Inflammatory macrophage treated with lipopolysaccharide for 1 hour (primary cell): ENCODE results near the gene IFITM10.

Source experiments
- DNase-seq, 2 donors: peaks; one replicate each; pipeline ENCODE4 v3.0.0-alpha.2; 2020 to 2022

IFITM10 gene

DNA sequence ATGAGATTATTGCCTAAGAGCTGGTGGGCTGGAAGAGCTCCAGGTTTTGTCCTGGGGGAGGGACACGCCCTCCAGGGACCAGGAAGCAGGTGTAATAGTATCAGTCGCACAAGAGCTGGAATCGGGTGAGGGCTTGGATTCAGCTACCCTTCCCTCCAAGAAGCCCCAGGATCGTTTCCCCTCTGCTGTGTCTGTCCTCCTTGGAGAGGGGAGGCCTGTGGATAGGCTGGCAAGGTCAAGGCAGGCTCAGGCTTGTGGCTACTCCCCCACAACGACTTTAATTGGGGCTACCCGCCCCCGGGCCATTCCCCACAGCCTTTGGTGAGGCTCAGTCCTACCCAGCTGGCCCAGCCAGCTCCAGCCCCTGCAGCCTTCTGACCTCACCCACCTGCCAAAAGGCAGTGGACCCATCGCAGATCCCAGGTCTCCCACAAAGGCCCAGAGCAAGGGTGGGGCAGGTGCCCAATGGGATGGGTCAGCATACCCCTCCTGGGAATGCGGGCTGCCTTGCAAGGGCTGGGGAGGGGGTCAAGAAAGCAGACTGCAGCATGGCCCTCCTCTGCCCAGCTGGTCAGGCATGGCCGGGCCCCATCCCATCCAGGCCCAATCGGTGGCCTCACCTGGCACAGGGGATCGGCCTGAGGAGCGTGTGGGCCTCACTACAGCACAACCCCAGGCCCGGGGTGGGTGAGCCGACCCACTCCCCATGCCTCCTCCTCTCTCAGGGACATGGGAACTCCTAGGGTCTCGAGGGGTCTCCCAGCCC is 12.3 kb upstream of the IFITM10 start:
- no peak for DNase-seq

DNA sequence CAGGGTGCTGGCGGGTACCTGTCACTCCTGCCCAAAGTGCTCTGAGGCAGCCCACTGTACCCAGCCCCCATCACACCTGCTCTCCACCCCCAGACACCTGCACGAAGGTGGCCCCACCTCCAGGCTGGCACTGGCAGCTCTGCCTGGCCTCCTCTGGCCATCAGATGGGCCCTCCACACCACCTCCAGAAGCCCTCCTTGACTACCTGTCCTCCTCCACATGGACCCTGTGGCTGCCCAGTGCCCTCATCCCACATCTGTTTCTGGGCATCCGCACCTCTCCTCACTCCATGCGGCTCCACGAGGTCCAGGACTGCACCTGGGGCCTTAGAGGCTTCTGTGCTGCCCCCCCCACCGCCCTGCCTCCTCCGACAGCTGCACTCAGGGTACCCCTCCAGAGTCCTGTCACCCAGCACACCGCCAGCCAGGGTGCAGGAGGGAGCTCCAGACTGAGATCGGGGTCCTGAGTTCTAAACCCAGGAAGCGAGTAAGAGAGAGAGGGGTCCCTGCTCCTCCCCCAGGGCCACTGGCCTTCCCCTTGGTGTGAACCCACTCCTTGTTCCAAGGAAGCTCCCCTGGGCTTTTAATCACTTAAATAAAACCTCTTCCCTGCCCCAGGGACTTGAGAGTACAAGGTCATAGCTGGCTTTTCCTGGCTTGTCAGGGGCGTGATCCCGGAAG is 11.6 kb upstream of the IFITM10 start:
- DNase-seq = no peak

DNA sequence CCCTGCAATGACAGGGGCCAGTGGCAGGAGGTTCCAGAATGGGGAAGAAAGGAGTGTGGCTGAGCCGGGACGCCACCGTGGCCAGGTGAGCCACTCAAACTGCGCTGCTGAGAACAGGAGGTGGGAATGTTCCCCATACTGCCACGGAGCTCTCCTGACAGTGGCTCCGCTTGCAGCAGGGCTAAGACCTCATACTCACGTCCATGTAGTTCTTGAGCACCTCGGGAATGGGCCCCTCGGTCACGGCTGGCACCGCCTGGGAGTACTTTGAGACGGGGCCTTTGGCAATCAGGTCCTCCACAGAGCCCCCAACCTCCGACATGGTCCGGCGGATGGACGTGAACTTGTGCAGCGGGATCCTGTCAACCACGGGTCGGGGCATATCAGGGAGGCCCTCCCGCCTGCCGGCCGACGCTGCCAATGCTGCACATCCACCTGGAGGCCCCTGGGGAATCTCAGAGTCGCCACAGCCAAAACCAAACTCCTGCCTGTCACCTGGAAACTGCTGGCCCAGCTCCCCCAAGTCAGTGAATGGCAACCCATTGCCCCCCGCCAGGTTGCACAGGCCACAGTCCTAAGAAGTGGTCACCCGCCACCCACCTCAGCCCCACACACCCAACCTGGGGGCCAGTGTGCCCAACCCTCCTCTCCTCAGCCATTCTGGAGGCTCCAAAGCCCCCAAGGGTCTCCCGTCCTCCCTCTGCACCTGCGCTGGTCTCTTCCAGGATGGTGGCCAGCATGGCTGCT is 10.9 kb upstream of the IFITM10 start:
- DNase-seq = no peak

DNA sequence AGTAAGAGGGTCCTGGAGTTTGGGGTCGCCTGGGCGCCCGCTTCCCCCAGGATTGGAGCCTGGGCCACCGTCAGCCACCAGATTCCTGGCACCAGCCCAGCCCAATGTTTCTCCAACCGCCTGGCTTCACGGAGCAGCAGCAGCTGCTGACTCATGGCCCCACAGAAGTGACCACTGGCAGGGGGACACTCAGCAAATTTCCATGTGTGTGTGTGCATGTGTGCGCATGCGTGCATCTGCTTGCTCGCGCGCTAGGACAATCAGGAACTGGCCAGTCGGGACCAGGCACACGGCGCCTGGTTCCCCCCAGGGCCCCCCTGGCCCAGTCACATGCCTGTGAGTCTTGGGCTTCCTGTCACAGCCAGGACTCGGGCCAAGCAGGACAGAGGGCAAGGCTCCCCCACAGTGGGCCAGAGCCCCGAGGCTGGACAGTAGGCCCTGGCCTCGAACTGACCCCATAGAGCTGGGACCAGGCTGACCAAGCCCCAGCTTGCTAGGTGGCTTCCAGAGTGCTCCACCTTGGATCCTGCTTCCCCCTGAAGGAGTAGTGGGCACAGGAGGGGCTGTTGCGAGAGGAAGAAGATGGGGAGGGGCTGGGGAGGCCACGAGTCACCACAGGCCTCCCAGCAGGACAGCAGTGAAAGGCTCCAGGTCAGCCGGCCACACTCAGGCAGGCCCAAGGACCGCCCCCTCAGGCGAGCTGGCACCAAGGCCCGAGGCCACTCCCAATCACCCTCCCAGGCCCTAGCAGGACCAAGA is 10.1 kb upstream of the IFITM10 start:
- DNase-seq = peak; percentile 91 to 94

DNA sequence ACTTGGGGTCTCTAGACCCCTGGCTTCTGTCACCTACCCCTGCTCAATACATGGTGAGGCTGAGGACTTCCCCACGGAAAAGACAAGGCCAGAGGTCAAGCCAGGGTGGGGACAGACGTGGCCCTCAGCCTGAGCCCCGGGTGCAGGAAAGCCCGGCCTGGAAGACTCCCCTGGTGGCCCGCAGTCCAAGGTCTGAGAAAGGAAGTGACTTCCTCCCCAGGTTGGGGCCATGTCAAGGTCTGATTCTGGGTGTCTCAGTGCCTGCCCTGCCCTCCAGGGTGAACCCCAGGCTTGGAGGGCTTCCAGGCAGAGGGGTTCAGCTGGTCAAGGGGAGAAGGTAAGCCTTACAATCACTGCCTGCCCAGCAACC is 9.4 kb upstream of the IFITM10 start:
- no peak for DNase-seq

DNA sequence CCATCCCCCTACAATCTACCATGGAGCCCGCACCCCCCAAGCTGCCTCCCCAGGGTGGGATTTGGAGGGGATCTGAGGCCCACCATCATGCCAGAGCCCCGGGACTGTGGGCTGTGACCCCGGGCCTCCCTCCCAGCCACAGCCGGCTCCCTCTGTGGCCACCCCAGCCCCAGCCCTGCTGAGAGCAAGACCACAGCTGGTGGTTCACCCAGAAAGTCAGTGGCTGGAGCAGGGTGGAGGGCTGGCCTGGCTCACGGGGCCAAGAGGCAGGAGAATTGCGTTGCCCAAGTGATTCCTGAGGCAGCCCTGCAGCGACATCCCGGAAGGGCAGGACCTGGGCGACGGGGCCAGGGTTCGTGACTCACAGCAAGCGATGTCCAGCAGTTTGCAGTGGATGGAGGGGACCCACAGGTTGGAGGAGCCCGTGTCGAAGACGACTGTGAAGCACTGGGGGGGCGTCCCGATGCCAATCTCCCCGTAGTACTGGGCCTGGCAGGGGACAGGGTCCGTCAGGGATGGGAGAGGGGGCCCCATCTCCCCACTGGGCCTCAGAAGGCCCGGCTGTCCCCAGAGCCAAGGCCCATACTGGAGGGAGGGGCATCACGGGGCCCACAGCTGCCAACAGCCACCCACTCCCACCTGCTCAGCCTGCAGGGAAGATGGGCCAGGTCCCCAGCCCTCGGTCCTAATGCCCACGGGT is 8.9 kb upstream of the IFITM10 start:
- DNase-seq = no peak

DNA sequence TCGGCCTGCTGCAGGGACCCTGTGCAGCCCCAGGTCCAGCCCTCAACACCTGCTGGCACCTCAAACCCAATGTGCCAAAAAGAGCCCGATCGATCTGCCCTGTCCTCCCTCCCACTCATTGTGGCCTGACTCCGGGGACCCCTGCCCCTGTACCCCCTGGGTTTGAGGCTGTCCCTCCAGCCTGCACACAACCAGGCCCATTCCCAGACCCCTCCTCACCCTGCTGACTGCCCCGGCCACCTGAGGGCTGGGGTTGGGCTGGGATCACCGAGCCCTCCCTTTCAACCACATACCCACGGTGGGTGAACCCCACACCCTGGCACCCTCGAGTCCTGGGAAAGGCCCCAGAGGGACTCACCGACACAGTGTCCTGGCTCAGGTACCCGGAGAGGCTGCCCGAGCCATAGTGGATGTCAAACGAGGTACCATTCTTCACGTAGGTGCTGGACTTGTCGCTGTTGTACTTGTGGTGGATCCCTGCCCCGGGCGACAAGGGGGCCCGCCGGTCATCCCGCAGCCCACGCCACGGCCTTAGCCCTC is 8.3 kb upstream of the IFITM10 start:
- no peak for DNase-seq

DNA sequence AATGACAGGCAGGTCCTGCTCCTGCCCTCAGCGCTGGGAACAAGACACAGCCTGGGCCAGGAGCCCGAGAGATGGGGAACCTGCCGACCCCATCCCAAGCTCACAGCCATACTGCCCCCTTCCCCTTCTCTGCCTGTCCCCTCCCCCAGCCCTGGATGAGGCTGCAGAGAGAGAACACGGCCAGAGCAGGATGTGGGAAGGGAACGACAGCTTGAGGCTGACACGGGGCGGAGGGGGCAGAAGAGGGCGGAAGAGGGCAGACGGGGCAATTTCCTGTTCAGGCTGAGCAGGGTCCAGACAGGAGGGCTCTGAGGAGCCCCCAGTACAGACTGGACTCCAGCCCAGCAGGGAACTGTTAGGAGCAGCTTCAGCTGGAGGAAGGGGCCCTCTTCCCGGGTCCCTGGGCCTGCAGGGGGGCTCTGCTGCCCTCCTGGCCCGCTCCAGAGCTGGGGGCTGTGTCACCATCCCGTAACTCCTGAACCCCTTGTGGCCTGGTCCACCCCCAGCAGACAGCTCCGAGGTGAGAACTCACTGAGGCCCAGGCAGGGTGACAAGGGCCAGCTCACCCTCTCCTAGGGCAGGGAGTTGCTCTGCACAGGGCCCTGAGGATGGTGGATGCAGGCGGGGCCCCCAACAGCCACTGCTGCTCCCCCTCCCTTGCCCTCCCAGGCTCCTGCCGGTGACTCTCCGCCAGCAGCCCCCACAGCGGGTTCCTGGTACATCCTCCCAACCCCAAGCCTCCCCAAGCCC is 7.6 kb upstream of the IFITM10 start:
- DNase-seq = no peak

DNA sequence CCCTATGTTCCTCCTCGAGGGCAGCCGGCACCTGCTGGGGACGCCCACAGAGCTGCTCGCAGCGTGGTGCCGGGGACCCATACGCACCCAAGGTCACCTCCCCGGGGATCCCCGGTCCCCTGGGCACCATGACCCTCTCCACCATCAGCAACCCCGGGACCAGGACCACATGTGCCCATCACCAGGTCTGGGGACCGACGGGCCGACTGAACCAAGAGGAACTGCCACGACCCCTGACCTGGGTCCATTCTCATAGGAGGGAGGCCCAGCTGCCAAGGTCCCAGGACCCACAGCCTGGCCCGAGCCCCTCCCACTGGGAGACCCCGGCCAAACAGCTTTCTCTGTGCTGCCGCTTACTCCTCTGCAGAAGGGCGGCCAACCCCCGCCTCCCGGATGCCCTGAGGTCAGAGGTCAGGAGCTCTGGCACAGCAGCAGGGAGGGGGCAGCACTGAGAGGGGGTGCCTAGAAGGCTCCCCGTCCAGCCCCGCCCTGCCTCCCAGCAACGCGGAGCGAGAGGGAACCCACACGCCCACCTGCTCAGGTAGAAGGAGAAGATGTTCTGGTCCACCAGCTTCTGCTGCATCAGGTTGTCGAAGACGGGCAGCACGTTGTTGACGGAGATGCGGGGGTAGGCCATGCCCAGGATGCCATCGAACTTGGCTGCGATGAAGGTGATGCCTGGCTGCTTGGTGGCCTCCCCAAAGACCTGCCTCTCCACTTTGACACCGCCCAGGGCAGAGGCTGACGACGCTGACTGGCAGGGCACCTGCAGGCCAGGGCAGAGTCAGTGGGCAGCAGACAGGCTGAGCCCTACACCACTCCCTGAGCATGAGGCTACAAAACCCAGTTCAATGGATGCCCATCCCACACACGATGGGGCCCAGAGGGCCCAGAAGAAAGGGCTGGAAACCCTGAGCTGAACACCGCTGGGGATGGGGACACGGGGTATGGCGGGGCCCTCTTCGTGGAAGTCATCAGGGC is 6.7 kb upstream of the IFITM10 start:
- DNase-seq = no peak

DNA sequence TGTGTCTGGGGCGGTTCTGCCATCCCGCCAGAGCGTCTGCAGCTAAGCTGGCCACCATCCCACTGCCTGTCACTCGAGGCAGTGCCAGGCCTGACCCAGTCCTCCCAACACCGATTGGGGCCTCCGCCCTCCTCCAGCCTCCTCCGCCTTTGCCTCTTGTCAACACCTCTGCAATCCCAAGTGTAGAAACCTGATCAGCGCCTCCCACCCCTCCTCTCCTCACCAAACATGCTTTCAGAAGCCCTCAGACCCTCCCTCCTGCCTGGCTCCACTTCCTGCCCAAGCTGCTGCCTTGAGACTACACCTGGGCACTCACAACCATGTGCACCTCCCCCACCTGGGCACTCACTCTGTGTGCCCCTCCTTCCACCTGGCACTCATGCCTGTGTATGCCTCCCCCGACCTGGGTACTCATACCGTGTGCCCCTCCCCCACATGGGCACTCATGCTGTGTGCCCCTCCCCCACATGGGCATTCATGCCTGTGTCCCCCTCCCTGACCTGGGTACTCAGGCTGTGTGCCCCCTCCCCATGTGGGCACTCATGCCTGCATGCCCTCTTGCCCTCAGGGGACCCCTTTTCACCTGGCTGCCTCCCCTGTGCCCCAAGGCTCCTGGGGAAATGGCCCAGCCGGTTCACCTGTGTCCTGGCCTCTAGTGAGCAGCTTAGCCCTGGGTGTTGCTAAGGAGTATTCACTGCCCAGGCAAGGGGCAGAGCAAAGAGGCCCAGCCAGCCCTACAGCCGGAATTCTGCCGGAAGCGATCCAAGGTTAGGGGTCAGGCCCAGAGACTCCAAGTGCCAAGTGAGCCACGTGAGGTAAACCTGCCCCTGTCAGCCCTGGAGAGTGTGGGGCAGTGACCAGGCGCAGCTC is 5.5 kb upstream of the IFITM10 start:
- DNase-seq = no peak

DNA sequence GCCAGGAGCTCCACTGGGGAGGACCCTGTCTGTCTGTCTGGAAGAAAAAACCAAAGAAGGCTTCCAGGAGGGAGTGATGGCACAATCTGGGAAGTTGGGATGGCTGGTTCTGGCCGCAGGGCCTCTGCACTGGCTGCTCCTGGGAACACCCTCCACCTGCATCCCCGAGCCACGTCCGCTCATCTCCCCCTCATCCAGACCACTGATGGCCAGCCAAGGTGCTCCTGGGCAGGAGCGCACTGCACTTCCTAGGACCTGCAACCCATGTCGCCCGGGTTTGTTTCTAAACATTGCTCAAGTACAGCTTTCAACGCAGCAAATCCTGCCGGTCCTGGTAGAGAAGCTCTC is 4.9 kb upstream of the IFITM10 start:
- DNase-seq = no peak

DNA sequence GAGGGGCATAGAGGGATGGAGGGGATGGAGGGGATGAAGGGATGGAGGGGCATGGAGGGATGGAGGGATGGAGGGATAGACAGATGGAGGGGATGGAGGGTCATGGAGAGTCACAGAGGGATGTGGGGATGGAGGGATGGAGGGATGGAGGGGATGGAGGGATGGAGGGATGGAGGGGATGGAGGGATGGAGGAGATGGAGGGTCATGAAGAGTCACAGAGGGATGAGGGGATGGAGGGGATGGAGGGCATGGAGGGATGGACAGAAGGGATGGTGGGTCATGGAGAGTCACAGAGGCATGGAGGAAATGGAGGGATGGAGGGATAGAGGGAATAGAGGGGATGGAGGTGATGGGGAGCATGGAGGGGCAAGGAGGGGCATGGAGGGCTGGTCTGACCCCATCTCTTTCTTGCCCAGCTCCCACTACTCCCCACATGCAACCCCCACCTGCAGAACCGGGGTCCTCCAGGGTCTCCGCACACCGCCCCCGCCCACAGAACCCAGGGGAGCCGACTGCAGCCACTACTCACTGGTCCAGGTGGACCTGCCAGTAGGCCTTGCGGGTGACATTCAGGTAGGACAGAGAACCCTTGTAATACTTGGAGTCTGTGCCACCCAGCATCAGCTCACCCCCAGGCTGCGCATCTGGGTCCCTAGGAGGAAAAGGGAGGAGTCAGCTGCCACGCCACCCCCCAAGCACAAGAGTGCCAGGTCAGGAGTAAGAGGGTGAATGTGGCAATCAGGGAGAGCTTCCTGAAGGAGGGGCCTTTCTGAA is 4.2 kb upstream of the IFITM10 start:
- DNase-seq = no peak

DNA sequence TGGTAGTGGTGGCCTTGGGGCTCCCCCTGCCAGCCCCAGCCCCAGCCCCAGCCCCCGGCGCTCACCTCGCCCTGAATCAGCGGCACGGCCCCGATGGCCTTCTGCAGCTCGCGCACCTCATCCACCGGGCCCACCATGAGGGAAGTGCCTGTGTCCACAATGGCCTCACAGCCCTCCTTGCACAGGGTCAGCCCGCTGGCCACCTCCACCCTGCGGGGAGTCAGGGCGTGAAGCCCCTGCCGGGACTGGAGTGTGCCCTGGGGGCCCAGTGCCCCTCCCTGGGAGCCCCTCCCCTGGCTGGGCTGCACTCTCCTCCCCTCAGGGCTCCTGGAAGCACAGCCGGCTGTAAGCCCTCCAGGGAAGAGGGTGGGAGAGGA is 3.5 kb upstream of the IFITM10 start:
- DNase-seq = no peak

DNA sequence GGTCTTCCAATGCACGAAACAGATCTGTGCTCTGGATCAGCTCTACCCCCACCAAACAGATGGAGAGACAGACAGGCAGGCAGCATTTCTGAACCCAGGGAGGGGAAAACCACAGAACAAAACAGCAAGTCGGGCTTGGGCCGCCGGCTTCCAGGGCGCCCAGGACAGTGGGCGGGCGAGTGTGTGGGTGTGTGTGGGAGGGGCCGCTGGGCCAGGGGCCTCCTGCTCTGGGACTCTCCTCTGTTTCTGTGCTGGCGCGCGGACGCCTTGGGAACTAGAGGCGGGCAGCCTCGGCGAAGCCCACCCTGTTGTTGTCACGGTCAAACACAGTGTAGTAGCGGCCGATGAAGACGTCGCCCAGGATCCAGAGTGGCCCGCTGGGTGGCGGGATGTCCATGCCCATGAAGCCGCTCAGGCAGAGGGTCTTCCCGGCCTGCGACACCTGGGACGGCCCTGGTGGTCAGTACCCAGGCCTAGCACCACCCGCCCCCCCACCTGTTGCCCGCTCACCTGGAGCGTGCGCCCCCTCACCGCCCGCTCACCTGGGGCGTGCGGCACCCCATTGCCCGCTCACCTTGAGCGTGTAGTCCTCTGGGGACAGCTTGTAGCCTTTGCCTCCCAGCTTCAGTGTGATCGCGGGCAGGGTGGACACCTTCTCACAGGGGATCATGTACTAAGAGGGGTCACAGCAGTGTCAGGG is 3.0 kb upstream of the IFITM10 start:
- no peak for DNase-seq

DNA sequence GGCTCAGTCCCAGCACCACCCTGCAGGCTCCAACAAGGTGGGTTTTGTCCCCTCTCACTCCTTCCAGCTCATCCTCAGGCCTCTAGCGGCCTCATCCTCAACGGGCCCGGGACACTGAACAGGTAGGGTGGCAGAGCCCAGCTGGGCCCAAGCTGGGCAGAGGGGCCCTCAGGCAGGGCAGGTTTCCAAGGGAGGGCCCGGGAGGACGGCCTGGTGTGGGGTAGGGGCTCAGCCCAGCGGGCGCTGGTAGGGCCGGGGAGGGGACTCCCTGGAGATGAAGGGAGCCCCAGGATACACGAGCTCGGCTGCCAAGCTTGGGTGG is 2.5 kb upstream of the IFITM10 start:
- DNase-seq = no peak

DNA sequence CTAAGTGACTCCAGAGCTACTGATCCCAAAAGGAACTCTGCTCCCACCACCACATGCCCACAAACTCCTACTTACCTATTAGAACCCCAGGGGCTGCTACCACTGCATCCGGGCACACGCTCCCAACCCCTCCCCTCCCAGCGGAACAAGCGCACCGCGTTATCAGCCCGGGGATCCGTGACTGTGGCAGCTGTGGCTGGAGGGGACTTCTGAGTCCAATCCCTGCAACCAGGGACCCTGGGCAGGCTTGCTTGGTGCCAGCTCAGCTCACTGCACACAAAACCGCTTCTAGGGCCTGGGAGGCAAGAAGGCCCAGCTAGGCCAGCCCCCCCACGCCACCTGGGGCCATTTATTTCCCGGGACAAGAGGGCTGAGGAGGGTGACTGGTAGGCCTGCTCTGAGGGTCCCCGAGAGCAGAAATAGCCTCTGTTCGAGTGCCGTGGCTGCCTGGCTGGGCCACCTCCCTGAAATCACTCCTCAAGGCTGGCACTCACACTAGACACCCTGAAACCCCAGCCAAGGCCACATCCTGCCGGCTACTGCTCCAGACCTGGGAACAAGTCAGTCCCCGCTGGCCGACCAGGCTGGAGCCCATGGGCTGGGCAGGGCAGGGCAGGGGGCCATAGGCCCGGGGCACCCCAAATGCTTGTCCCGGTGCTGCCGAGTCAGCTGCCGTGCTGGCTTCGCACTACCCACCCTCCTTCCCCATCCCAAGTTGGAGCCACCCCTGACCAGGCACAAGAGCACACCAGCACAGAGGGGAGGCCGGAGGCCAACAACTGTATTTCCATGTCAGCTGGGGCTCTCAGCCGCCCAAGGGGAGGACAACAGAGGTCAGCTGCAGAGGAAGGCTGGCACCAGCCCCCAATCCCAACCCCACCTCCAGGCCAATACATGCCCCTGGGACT is 1.9 kb upstream of the IFITM10 start:
- no peak for DNase-seq

DNA sequence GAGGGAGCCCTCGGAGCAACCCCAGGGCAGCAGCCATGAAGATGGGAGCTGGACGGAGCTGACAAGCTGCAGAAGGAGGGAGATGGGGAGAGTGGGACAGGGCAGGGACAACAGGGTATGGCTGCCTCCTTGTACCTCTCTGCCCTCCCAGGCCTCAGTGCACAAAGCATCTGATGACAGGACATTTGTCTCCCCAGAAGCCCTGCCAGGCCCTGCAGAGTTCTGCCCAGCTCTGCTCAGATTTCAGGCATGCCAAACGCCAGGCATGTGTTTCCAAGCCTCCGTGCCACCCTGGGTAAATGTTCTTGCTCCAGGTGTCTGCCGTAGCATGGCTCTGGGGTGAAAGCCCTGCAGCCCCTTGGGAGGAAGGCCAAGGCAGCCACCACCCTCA is 1.1 kb upstream of the IFITM10 start:
- no peak for DNase-seq
